Fibroblast of villous mesenchyme (primary cell): ENCODE results near the gene IRF6. TPM values are rescaled to one million over a fixed set of nuclear protein-coding genes. Genes with fewer than 3 reads are reported as not detected.

Experiments
- DNase-seq: peaks from one replicate; pipeline ENCODE4 v3.0.0-alpha.2; 2010; ENCODE audit warnings: low read depth
- H3K4me3 ChIP-seq: 2 replicates; pipeline ENCODE4 v1.5.1; 2011; ENCODE audit warnings: low read depth, mild to moderate bottlenecking, low read length
- CTCF ChIP-seq: IDR thresholded peaks from 2 replicates; pipeline ENCODE4 v1.5.1; 2012; ENCODE audit warnings: low read depth, mild to moderate bottlenecking, low read length; ENCODE audit not compliant: insufficient read depth
- total RNA-seq: library from RNA; depleted of rRNA; stranded (reverse); fragments of >200 nt; gene quantifications from 2 replicates; pipeline ENCODE4 v1.2.3, GENCODE V29; 2012

IRF6 gene
- total RNA-seq, 1 donor: under 0.01 TPM

DNA sequence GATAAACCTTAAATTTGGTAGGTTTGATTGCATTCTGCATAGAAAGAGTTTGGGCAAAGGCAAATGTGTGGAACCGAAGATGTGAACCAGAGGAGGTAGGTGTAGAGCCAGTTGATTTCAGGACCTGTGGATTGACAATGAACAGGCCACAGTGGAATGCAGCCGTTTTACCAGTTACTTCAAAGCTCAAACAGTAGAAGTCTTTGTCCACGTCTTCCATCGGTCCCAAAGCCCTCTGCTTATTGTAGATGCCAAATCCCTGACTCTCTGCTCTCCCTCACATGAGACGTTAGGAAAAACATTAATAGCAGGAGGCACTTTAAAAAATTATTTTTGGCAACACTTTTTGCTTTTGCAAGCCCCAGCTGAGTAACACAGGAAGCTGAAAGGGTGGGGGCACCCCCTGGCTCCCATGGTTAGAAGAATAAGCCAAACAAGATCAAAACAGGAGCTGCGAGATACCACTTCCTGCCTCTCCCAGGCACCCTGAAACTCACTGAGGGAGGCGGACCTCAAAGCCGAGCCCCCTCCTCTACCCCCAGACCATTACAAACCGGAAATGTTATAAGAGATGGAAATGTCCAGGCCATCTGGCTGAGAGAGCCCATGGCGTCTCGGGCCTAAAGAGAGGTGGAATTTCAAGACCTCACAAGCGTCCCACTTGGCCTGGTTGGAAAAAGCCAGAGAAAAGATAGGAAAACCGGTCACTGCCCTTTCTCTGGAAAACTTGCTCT, 36.6 kb downstream of the IRF6 start:
- no peak for TF ChIP-seq CTCF
- DNase-seq: peak; percentile 82
- H3K4me3 ChIP-seq: no peak overlapping the region

GRCh38 chr1:209768354-209768774, 37.6 kb downstream of the IRF6 start:
- TF ChIP-seq CTCF: no peak
- H3K4me3 ChIP-seq: no peak overlapping the region
- no peak for DNase-seq

- no peak overlapping the region for H3K4me3 ChIP-seq
- no peak for DNase-seq
- no peak for TF ChIP-seq CTCF
Observed at GRCh38 chr1:209767706-209768105, 38.2 kb downstream of the IRF6 start.

- TF ChIP-seq CTCF: no peak
- no peak overlapping the region for H3K4me3 ChIP-seq
- DNase-seq: no peak
Observed at GRCh38 chr1:209767096-209767495, 38.8 kb downstream of the IRF6 start.

GRCh38 chr1:209766051-209766450, 39.9 kb downstream of the IRF6 start:
- H3K4me3 ChIP-seq: no peak overlapping the region
- TF ChIP-seq CTCF: no peak
- no peak for DNase-seq

DNA sequence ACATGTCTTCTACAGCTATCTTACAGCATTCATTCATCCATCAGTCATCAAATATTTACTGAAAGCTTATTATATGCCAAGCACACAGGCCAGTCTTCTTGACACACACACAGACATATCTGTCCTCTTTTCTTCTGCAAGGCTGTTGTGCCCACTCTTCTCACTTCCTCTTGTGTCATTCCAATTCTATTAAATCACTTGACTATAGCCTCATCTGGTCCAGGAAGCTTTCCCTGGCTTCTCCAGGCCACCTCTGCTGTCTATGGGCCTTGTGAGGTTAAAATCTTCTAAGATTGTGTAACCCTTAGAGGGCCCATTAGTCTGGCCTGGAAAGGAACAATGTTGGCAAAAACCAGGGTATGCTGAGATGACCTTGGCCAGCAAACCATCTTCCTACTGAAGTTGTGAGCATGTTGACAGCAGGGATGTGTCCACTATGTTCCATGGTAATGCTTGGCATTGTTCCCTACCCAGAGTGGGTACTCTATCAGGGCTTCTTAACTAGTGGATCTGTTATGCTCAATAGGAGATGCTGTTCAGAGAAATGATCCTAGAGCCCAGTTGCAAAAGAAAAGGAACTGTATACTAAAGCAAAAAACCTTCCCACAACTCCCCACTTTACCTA, 44.8 kb downstream of the IRF6 start:
- no peak for DNase-seq
- H3K4me3 ChIP-seq: no peak overlapping the region
- TF ChIP-seq CTCF: no peak

- no peak for DNase-seq
- no peak overlapping the region for H3K4me3 ChIP-seq
- TF ChIP-seq CTCF: no peak
Observed at GRCh38 chr1:209759829-209760359, 46.0 kb downstream of the IRF6 start.
